Endothelial cell of umbilical vein (primary cell): ENCODE results near the gene ATP8A2. TPM values are rescaled to one million over a fixed set of nuclear protein-coding genes. Genes with fewer than 3 reads are reported as not detected.

Source experiments
- BruUV-seq: library from RNA; stranded (reverse); fragments of 400-500 nt; replicated peaks from 2 replicates; lab custom pipeline; 2021; lab: Mats Ljungman, UMichigan
- CTCF ChIA-PET: fragments of 300-600, 350-600 bp; sonication (Branson Sonifier 250); formaldehyde crosslinking; loops from one replicate; lab custom pipeline; 2021; ENCODE audit warnings: antibody characterized with exemption, inconsistent platforms; lab: Charles Lee
- POLR2A ChIA-PET: fragments of 300-600, 350-600 bp; sonication (Branson Sonifier 250); formaldehyde crosslinking; loops from one replicate; lab custom pipeline; 2021; ENCODE audit warnings: antibody characterized with exemption, inconsistent platforms; lab: Charles Lee
- DNase-seq: peaks from one replicate; pipeline ENCODE4 v3.0.0-alpha.2; 2011; ENCODE audit warnings: low read depth, low spot score
- FAIRE-seq: peaks from 2 replicates; lab custom pipeline; 2011; peaks lifted over from hg19 to GRCh38; lab: Jason Lieb, UNC
- H2AFZ ChIP-seq: 2 replicates; pipeline ENCODE4 v1.6.0; 2012; ENCODE audit warnings: low read depth, low read length, control low read depth, inconsistent platforms
- H3K27ac ChIP-seq: 2 replicates; pipeline ENCODE4 v1.5.1; 2011; ENCODE audit warnings: low read depth, mild to moderate bottlenecking, control low read depth, low read length, moderate library complexity; ENCODE audit not compliant: insufficient read depth
- H3K27me3 ChIP-seq, 2 experiments: 2 replicates each; pipeline versions ENCODE4 v1.6.0 to v1.6.1; 2011; ENCODE audit warnings: low read length in 2 of 2, mixed read lengths in 1 of 2; ENCODE audit not compliant: control insufficient read depth in 2 of 2, insufficient read depth in 2 of 2
- H3K36me3 ChIP-seq, 2 experiments: 2 replicates in 1 of 2; 3 replicates in 1 of 2; pipeline ENCODE4 v1.5.1; 2011; ENCODE audit warnings: low read length in 2 of 2, mild to moderate bottlenecking in 1 of 2, moderate library complexity in 1 of 2; ENCODE audit not compliant: control insufficient read depth in 2 of 2, insufficient read depth in 2 of 2; ENCODE audit errors: extremely low read depth in 1 of 2
- H3K4me1 ChIP-seq: 3 replicates; pipeline ENCODE4 v1.5.1; 2011; ENCODE audit warnings: mild to moderate bottlenecking, low read length; ENCODE audit not compliant: control insufficient read depth, insufficient read depth; ENCODE audit errors: extremely low read depth
- H3K4me2 ChIP-seq: 2 replicates; pipeline ENCODE4 v1.6.1; 2011; ENCODE audit warnings: low read length, control low read depth, mixed read lengths; ENCODE audit not compliant: insufficient read depth
- H3K4me3 ChIP-seq, 3 experiments: fragments of 200-600 bp in 1 of 3; sonication (generic), shearing (Covaris generic) in 1 of 3; replicated peaks in 1 of 3; 2 replicates each; pipeline ENCODE4 v1.5.1; 2011 to 2016; ENCODE audit warnings: control low read depth in 3 of 3, low read length in 3 of 3, mild to moderate bottlenecking in 2 of 3, inconsistent platforms in 1 of 3, low read depth in 1 of 3, moderate library complexity in 1 of 3; ENCODE audit not compliant: insufficient read depth in 1 of 3
- H3K79me2 ChIP-seq: 2 replicates; pipeline ENCODE4 v1.6.0; 2012; ENCODE audit warnings: low read length, inconsistent platforms; ENCODE audit not compliant: control insufficient read depth, insufficient read depth
- H3K9ac ChIP-seq: replicated peaks from 2 replicates; pipeline ENCODE3; 2011; ENCODE audit warnings: low read length, control low read depth; ENCODE audit not compliant: insufficient read depth; ENCODE audit errors: extremely low read depth
- H3K9me1 ChIP-seq: replicated peaks from 3 replicates; pipeline ENCODE4 v1.6.0; 2011; ENCODE audit warnings: mild to moderate bottlenecking, low read length; ENCODE audit not compliant: control insufficient read depth, insufficient read depth; ENCODE audit errors: extremely low read depth
- H3K9me3 ChIP-seq: replicated peaks from 2 replicates; pipeline ENCODE4 v1.5.1; 2012; ENCODE audit warnings: low read length, inconsistent platforms; ENCODE audit not compliant: control insufficient read depth, insufficient read depth
- H4K20me1 ChIP-seq: replicated peaks from 2 replicates; pipeline ENCODE3; 2011; ENCODE audit warnings: mild to moderate bottlenecking, low read length; ENCODE audit not compliant: control insufficient read depth, insufficient read depth; ENCODE audit errors: extremely low read depth
- CTCF ChIP-seq, 2 donors: IDR thresholded peaks; 1 replicate in 1 of 2; 2 replicates in 1 of 2; pipeline ENCODE4 v1.5.1; 2011; ENCODE audit warnings: low read length in 2 of 2, mild to moderate bottlenecking in 2 of 2, moderate library complexity in 2 of 2, control low read depth in 1 of 2, inconsistent platforms in 1 of 2, low read depth in 1 of 2; ENCODE audit not compliant: insufficient read depth in 1 of 2; ENCODE audit errors: extremely low read depth in 1 of 2
- EZH2 ChIP-seq: IDR thresholded peaks from 2 replicates; pipeline ENCODE4 v1.6.1; 2012; ENCODE audit warnings: borderline replicate concordance, low read depth, mild to moderate bottlenecking, moderate library complexity, low read length, inconsistent platforms; ENCODE audit not compliant: severe bottlenecking
- FOS ChIP-seq: IDR thresholded peaks from 2 replicates; pipeline ENCODE4 v1.6.1; 2011; ENCODE audit warnings: mild to moderate bottlenecking, low read length, moderate library complexity, borderline replicate concordance; ENCODE audit not compliant: insufficient read depth
- GATA2 ChIP-seq: IDR thresholded peaks from 2 replicates; pipeline ENCODE4 v1.7.0; 2011; ENCODE audit warnings: low read depth, mild to moderate bottlenecking, moderate library complexity, mixed read lengths, low read length; ENCODE audit not compliant: insufficient read length, insufficient read depth
- JUN ChIP-seq: IDR thresholded peaks from 2 replicates; pipeline ENCODE4 v1.6.1; 2011; ENCODE audit warnings: borderline replicate concordance, low read depth; ENCODE audit not compliant: insufficient read length, insufficient read depth
- MAX ChIP-seq: IDR thresholded peaks from 2 replicates; pipeline ENCODE4 v1.6.1; 2011; ENCODE audit not compliant: insufficient read depth, insufficient read length
- MYC ChIP-seq: IDR thresholded peaks from one replicate; pipeline ENCODE4 v1.6.1; 2011; ENCODE audit warnings: mild to moderate bottlenecking, low read depth, low read length
- POLR2A ChIP-seq: IDR thresholded peaks from 2 replicates; pipeline ENCODE4 v1.6.1; 2012; ENCODE audit warnings: low read depth, mild to moderate bottlenecking, control low read depth, low read length
- POLR2AphosphoS5 ChIP-seq: IDR thresholded peaks from 2 replicates; pipeline ENCODE4 v1.6.1; 2012; ENCODE audit warnings: low read depth, mild to moderate bottlenecking, control low read depth, low read length, moderate library complexity; ENCODE audit not compliant: insufficient read depth
- dilution Hi-C: fragments of 300-500 bp; cut with MboI; formaldehyde crosslinking; loops from one replicate; pipeline ENCODE4 v1.15.0; 2019; ENCODE audit warnings: low sequenced_read_pairs; ENCODE audit not compliant: extremely low pct_ligation_motif_present
- intact Hi-C: fragments of 100-400 bp; cut with micrococcal nuclease; formaldehyde crosslinking; loops from one replicate; pipeline ENCODE4 v1.10.0; 2022
- polyA plus RNA-seq, 4 experiments: library from polyadenylated mRNA; depleted of rRNA in 3 of 4; stranded (reverse) in 3 of 4; unstranded in 1 of 4; fragments of >200 nt; gene quantifications; 2 replicates each; pipeline versions ENCODE4 v1.2.1 to v1.2.3, GENCODE V29; 2011 to 2012; ENCODE audit warnings: missing spikeins in 1 of 4
- total RNA-seq: library from RNA; stranded (reverse); gene quantifications from 2 replicates; pipeline ENCODE4 v1.2.3, GENCODE V29; 2021

Gene ATP8A2
- total and polyA plus RNA-seq, 2 donors (not counting 3 experiments of a cell fraction or from before 2014, with no cell fraction given), result 0.11 to 0.49 TPM

GRCh38 chr13:25848812-25849745, 477.3 kb downstream of the ATP8A2 start:
- Histone ChIP-seq H3K4me1 (no peaks in the 10 kb centered on the region), H3K4me2 (no peak overlapping the region), H3K27me3 (no peaks in the 10 kb centered on the region), H3K36me3 (no peaks in the 10 kb centered on the region), H3K9me3 (no peaks in the 10 kb centered on the region), H3K9me1 (no peaks in the 10 kb centered on the region), H4K20me1 (no peaks in the 10 kb centered on the region), H3K9ac (no peak overlapping the region), H2AFZ (no peak overlapping the region), H3K27ac (no peak overlapping the region), H3K4me3 (no peak overlapping the region), H3K79me2 (no peaks in the 10 kb centered on the region)
- CTCF ChIA-PET, result no interaction called here
- no peak for TF ChIP-seq POLR2A
- TF ChIP-seq JUN, result no peak
- no peak for TF ChIP-seq GATA2
- TF ChIP-seq FOS, result no peak
- no peak for TF ChIP-seq EZH2
- no peak for TF ChIP-seq CTCF (IDR thresholded peaks at IDR 0.05; ENCODE audit: extremely low read depth in 1 of 2, insufficient read depth in 1 of 2, low read depth in 1 of 2, low read length in 2 of 2)
- TF ChIP-seq MYC, result no peak
- no peak for TF ChIP-seq POLR2AphosphoS5
- TF ChIP-seq MAX, result no peak
- FAIRE-seq (no peak), DNase-seq (no peak)
- intact Hi-C loops (no loop called here), dilution Hi-C loops (no loop called here)
- POLR2A ChIA-PET, result no interaction called here
- no TSS peak for BruUV-seq
